Amniotic epithelial cell (primary cell): Measurements from ENCODE around the gene CROCC.
A peak's percentile ranks its signal among the peaks of the same experiment; 100 is the strongest.
"Not testable (repeated sequence)": the region's sequence is repeated elsewhere in the genome, so short reads cannot be mapped to it uniquely, and the experiment has no call there.

Experiments used
- DNase-seq: peaks from one replicate; pipeline ENCODE4 v3.0.0-alpha.2; 2010; ENCODE audit warnings: low read depth

Gene CROCC, protein sequence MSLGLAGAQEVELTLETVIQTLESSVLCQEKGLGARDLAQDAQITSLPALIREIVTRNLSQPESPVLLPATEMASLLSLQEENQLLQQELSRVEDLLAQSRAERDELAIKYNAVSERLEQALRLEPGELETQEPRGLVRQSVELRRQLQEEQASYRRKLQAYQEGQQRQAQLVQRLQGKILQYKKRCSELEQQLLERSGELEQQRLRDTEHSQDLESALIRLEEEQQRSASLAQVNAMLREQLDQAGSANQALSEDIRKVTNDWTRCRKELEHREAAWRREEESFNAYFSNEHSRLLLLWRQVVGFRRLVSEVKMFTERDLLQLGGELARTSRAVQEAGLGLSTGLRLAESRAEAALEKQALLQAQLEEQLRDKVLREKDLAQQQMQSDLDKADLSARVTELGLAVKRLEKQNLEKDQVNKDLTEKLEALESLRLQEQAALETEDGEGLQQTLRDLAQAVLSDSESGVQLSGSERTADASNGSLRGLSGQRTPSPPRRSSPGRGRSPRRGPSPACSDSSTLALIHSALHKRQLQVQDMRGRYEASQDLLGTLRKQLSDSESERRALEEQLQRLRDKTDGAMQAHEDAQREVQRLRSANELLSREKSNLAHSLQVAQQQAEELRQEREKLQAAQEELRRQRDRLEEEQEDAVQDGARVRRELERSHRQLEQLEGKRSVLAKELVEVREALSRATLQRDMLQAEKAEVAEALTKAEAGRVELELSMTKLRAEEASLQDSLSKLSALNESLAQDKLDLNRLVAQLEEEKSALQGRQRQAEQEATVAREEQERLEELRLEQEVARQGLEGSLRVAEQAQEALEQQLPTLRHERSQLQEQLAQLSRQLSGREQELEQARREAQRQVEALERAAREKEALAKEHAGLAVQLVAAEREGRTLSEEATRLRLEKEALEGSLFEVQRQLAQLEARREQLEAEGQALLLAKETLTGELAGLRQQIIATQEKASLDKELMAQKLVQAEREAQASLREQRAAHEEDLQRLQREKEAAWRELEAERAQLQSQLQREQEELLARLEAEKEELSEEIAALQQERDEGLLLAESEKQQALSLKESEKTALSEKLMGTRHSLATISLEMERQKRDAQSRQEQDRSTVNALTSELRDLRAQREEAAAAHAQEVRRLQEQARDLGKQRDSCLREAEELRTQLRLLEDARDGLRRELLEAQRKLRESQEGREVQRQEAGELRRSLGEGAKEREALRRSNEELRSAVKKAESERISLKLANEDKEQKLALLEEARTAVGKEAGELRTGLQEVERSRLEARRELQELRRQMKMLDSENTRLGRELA (N-terminal part only)

GRCh38 chr1:16921391-16922185 is at the start of gene CROCC:
Gene CROCC, plus strand, starts transcription at chr1:16921931. Its CDS starts 88 bp downstream, at chr1:16922019.
- DNase-seq: peak; percentile 57

DNA sequence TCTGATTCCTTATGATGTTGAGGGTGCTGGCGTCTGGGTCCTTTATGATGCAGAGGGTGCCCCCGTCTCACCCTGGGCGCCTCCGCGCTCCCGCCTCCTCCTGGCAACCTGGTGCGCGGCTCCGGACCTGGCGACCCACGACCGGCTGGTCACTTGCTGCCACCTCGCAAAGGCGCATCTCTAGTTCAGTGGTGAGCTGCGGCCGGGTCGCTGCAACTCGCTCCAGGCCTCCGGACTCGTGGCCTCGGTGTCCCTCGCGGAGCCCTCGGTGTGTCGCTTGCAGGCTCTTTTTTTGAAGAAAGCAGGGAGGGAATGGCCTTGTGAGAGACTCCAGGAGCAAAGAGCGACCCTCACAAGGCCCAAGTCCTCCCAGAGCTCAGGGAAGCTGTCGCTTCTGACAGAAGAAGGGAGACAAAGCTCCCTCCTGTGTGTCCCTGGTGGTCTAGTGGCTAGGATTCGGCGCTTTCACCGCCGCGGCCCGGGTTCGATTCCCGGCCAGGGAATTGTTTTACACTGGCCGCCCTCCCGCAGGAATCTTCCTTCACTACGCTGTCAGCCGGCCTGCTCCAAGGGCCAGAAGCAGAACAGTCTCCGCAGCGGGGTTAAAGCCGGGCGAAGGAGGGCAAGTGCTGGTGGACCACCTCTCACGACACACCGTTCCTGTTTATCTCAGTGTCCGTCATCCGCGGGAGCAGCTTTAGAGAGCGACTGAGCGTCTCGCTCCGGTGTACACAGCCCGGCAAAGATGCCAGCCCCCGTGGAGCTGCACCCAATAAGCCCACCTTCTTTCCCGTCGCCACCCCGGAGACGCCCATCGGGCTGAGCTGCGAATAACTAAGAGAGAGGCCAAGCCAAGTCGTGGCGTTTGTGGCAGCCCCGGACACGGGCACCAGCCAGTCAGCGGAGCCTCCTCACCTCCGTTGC is 49.3 kb upstream of the CROCC start:
- peak; percentile 80 for DNase-seq

DNA sequence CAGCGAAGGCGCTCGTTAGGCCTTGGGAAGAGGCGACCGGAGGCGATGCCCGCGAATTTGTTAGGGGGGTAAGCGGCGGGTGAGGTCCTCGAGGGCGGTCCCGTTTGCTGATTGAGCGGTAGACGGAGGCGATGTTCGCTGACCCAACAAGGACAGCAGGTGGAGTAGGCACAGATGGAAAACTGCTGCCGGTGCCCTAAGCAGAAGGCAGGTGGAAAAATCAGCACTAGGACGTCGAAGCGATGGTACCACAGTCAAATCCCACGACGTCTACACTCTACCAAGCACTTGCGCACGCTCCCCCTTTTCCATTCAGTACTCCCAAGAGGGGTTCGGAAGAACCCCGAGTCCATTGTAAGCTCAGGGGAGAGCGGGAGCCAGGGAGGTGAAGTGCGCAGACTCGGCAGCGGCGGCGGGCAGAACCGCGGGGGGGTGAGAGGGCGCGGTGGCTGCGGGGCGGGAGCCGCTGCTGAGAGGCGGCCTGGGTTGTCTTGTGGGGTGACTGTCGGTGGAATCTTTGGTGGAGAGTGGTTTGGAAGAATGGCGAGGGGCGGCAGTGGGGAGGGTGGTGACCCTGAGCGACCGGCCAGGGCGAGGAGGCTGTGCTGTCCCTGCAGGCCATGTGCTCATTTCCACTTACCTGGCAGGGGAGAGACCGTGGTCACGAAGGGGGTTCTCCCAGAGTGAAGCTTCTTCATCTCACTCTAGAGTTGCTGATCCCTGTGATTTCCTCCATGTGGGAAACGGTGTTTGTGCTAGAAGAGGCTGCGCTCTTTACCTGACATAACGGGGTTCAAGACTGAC is 48.5 kb upstream of the CROCC start:
- not testable (repeated sequence) for DNase-seq

- DNase-seq: peak; percentile 3
Observed at GRCh38 chr1:16874968-16875765, 46.6 kb upstream of the CROCC start.

GRCh38 chr1:16881742-16882141 is 40.0 kb upstream of the CROCC start:
- not testable (repeated sequence) for DNase-seq

- no peak for DNase-seq
Observed at GRCh38 chr1:16882986-16883385, 38.7 kb upstream of the CROCC start.

DNA sequence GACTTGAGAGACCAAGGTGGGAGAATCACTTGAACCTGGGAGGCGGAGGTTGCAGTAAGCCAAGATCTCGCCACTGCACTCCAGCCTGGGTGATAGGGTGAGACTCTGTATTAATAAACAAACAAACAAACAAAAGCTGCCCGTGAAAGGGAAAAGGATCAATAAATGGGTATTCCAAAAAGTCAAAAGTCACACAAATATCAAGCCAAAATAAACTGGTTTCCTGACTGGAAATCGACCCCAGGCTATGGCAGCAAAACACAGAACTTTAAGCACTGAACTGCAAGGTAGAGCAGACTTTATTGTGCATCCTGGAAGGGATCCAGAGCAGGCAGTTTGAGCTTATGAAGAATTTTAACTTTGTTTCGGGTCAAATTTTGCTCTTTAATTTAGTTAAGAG is 37.2 kb upstream of the CROCC start:
- DNase-seq: not testable (repeated sequence)

- no peak for DNase-seq
Observed at GRCh38 chr1:16886860-16887605, 34.7 kb upstream of the CROCC start.

DNA sequence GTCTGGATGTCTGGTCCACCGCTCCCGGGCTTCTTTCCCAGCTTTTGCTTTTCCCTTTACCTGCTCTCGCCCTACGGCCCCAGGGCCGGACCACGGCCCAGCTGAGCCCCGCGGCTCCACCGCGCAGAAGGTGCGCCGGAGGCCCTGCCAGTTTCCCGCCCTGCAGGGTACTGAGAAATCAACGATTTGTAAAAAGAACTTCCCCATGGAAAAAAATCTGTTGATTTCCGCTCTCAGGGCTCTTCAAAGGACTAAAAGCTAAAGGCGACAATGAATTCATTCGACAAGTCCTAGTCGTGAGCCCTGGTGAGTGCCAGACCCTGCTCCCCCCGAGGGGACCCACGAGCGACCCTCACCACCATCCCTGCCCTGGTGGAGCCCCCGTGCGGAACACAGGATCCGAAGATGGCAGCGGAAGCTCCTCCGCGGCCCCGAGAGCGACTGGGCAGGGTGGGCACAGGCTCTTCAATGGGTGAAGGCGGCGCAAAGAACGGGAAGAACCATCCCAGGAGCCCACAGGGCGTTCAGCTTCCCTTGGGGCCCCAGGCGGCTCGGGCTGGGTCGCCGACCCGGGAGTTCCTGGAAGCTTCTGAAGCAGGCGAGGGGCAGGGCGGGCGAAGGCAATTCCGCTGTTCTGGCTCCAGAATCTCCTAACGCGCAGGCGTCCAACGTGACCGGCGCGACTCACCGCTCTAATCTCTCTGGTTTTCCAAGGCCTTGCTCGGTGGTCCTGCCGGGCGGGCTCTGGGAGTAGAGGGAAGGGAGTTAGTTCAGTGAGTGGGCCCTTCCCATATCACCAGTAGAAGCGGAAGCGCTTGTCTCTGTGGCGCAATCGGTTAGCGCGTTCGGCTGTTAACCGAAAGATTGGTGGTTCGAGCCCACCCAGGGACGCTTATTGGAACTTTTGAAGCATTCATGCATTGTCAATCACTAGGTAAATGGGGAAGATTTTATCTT is 32.6 kb upstream of the CROCC start:
- DNase-seq: peak; percentile 92

DNA sequence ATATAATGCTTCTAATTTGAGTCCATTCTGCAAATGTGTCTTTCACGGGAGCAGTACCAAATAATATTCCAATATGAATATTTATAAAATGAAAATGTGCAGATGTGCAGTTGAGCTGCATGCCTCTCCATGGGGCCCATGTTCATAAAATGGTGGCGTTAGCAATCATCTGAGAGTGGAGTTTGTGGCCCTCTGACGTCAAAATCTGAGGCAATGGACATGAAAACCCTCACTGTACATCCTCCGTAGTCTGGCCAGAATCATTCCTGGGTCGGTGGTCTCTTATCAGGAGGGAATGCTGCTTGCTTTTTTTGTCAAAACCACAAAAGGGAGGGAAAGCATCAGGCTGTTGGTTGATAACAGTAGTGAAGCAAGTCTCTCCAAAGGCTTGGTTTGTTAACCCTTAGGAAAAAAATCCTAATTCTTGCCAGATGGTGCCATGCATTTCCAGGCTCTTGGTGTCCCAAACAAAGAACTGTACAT is 31.2 kb upstream of the CROCC start:
- peak; percentile 86 for DNase-seq

- DNase-seq: not testable (repeated sequence)
Observed at GRCh38 chr1:16891057-16891456, 30.7 kb upstream of the CROCC start.

DNA sequence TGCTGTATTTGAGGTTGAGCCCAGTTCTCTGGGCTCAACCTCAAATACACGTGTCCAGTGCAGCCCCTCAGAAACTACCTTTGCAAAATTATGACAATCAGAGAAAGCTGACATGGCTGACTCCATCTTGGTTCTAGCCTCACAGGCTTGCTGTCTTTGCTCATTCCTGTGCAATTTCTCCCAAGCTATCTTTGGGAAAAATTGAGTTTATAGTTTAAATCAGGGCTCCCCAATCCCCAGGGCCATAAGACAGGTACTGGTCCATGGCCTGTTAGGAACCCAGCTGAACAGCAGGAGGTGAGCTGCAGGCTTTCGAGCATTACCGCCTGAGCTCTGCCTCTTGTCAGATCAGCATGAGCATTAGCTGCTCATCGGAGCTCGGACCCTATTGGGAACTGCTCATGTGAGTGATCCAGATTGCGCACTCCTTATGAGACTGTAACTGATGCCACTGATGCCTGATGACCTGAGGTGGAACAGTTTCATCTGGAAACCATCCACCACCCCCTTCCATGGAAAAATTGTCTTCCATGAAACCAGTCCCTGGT is 28.7 kb upstream of the CROCC start:
- DNase-seq: not testable (repeated sequence)

GRCh38 chr1:16893796-16894195 is 27.9 kb upstream of the CROCC start:
- not testable (repeated sequence) for DNase-seq

DNA sequence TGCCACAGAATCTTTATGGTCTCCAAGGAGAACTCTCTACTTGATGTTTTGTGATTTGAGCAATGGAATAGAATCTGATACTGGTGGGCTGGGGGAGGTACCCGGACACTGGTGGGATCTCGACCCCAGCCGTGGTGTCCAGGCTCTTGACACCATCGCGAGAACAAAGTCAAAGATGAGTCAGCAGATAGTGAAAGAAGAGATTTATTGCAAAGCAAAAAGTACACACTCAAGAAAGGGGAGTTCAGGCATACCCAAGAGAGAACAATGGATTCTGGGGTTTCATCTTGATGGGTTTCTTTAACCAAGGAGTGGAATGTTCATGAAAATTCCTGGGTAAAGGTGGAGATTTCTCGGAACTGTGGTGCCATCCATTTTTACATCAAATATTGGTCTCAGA is 27.4 kb upstream of the CROCC start:
- not testable (repeated sequence) for DNase-seq

- DNase-seq: not testable (repeated sequence)
Observed at GRCh38 chr1:16895233-16895597, 26.5 kb upstream of the CROCC start.
